Measurements from ENCODE around the gene CD2AP.

DNA sequence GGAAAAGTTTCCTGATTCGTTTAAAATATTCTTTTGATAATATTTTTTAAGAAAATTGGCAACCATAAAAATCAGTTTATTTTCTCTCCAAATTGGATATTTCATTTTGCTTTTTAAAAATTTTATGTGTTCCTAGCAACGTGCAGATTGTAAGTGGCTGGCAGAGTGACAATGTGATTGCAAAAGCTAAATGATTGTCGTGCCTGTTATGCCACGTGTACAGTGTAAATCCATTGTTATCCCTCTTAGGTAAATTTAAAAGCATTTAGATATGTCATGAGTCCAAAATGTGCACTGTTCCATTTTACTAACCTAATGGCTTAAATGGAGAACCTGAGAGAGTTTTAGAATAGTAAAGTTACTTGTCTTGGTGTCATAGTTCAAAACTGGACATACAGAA lies 126.4 kb downstream of the CD2AP start:
- TF ChIP-seq POLR2A (IDR thresholded peaks at IDR 0.05) = no peak
- TF ChIP-seq, protein P1, sequence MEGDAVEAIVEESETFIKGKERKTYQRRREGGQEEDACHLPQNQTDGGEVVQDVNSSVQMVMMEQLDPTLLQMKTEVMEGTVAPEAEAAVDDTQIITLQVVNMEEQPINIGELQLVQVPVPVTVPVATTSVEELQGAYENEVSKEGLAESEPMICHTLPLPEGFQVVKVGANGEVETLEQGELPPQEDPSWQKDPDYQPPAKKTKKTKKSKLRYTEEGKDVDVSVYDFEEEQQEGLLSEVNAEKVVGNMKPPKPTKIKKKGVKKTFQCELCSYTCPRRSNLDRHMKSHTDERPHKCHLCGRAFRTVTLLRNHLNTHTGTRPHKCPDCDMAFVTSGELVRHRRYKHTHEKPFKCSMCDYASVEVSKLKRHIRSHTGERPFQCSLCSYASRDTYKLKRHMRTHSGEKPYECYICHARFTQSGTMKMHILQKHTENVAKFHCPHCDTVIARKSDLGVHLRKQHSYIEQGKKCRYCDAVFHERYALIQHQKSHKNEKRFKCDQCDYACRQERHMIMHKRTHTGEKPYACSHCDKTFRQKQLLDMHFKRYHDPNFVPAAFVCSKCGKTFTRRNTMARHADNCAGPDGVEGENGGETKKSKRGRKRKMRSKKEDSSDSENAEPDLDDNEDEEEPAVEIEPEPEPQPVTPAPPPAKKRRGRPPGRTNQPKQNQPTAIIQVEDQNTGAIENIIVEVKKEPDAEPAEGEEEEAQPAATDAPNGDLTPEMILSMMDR (IDR thresholded peaks at IDR 0.05 in 8 of 11, conservative IDR thresholded peaks at IDR 0.05 in 3 of 11) = no peak

Data from spleen (tissue), 7 donors.